Renal pelvis (tissue), 4 donors: ENCODE data around the gene GAB4. TPM values are rescaled to one million over a fixed set of nuclear protein-coding genes. Genes with fewer than 3 reads are reported as not detected.

ENCODE experiments used
- DNase-seq: peaks from one replicate; pipeline ENCODE4 v3.0.0-alpha.2; 2013
- polyA plus RNA-seq, 3 donors: library from polyadenylated mRNA; unstranded; fragments of 120-200 nt; gene quantifications; one replicate each; pipeline ENCODE4 v1.2.1, GENCODE V29; 2013; ENCODE audit not compliant: insufficient read length in 3 of 3

Gene GAB4
- polyA plus RNA-seq, 3 donors: 0.14 TPM; not detected in 2

DNA sequence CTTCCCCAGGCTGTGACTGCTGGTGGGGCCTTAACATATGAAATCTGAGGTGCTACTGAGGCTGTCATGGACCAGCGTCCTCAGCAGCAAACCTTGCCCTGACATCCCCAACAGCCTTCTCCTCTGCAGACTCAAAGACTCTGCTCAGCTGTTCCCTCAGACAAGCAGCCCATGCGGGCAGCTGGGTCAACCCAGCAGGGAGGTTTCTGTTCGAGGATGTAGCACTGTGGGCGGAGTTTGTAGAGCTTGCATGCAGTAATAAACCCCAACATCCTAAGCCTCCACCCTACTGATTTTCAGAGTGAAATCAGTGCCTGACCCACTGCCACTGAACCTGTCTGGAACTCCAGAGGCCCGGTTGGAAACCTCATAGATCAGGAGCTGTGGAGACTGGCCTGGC lies 94.0 kb downstream of the GAB4 start:
- DNase-seq: no peak

DNA sequence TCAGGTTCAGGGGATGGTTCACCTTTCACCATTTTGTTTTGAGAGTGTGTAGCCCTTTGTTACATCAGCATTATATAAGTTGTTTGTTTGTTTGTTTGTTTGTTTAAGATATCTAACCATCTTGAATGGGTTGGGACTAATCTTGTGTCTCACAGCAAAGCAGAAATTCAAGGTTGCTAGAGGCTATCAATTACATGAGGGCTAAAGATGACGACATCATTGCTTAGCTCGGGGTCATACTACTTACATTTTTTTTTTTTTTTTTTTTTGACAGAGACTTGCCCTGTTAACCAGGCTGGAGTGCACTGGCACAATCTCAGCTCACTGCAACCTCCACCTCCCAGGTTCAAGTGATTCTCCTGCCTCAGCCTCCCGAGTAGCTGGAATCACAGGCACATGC lies 95.7 kb downstream of the GAB4 start:
- DNase-seq: no peak

Other genes with a start within 250 kb of the GAB4 start
- gene XKR3, start 182.8 kb downstream of the GAB4 start, polyA plus RNA-seq: not detected
- gene IL17RA, start 76.8 kb upstream of the GAB4 start, polyA plus RNA-seq: 1 to 10 TPM; 4.2 to 6.9 (median 6.1) TPM
- 1 to 10 TPM in 1 of 3 donors, under 1 TPM in 2; 0.84 to 1.0 (median 1.00) TPM for gene TMEM121B, start 113.1 kb upstream of the GAB4 start, polyA plus RNA-seq
- gene HDHD5, start 151.1 kb upstream of the GAB4 start, polyA plus RNA-seq: 10 to 100 TPM; 38.7 to 46.6 (median 44.7) TPM
- gene ADA2, start 211.2 kb upstream of the GAB4 start, polyA plus RNA-seq: 10 to 100 TPM; 38.1 to 68.1 (median 42.1) TPM